ENCODE measurements around the gene PHTF2.

DNA sequence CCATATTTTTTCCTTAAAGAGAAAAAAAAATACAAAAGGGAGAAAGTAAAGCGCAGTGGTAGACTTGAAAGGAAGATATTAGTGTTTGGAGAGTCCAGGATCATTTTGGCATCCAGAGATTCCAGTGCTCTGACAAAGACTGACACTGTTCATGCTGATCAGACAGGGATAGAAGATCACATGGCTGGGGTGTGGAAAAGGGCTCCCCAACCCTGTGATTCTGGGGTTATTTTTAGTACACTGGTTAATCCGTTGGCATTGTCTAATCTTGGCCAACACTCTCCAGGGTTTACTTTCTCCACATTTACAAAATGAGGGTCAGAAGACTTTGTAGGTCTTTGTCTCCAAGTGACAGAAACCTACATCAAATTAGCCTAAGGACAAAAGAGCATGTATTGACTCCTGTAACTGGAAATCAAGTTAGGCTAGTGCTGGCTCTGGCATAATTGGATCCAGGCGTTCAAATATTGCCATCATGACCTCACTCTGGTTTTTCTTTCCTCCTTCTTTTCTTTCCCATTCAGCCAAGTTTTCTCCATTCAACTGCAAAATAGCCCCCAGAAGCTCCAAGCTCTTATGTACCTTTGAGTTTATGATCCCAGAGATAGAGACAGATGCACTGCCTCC, 181.6 kb downstream of the PHTF2 start:
- no peak for TF ChIP-seq POLR2AphosphoS5 (IDR thresholded peaks at IDR 0.05)
- TF ChIP-seq, protein P1, sequence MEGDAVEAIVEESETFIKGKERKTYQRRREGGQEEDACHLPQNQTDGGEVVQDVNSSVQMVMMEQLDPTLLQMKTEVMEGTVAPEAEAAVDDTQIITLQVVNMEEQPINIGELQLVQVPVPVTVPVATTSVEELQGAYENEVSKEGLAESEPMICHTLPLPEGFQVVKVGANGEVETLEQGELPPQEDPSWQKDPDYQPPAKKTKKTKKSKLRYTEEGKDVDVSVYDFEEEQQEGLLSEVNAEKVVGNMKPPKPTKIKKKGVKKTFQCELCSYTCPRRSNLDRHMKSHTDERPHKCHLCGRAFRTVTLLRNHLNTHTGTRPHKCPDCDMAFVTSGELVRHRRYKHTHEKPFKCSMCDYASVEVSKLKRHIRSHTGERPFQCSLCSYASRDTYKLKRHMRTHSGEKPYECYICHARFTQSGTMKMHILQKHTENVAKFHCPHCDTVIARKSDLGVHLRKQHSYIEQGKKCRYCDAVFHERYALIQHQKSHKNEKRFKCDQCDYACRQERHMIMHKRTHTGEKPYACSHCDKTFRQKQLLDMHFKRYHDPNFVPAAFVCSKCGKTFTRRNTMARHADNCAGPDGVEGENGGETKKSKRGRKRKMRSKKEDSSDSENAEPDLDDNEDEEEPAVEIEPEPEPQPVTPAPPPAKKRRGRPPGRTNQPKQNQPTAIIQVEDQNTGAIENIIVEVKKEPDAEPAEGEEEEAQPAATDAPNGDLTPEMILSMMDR (IDR thresholded peaks at IDR 0.05), result no peak
- TF ChIP-seq POLR2A (IDR thresholded peaks at IDR 0.05), result no peak
